Gastroesophageal sphincter (tissue), 4 donors: ENCODE measurements around the gene KPNA4. TPM values are rescaled to one million over a fixed set of nuclear protein-coding genes. Genes with fewer than 3 reads are reported as not detected.
"Not testable (repeated sequence)": the region's sequence is repeated elsewhere in the genome, so short reads cannot be mapped to it uniquely, and the experiment has no call there.

ENCODE experiments used
- ATAC-seq: fragments of 150-250 bp; one replicate; pipeline ENCODE4 v1.9.1; 2016; ENCODE audit warnings: mild to moderate bottlenecking, moderate library complexity
- H3K27ac ChIP-seq, 4 donors: fragments of 200-600 bp; sonication (generic) in 3 of 4; 1 replicate in 3 of 4; 2 replicates in 1 of 4; pipeline ENCODE4 v1.5.1; 2016 to 2019
- H3K27me3 ChIP-seq: fragments of 200-600 bp; sonication (generic); one replicate; pipeline ENCODE4 v1.5.1; 2019
- H3K36me3 ChIP-seq, 2 donors: fragments of 200-600 bp; sonication (generic); one replicate each; pipeline ENCODE4 v1.5.1; 2019; ENCODE audit warnings: control low read depth in 1 of 2
- H3K4me1 ChIP-seq, 3 donors: fragments of 200-600 bp; sonication (generic); 1 replicate in 2 of 3; 2 replicates in 1 of 3; pipeline ENCODE4 v1.5.1; 2016 to 2019; ENCODE audit warnings: control low read depth in 2 of 3
- H3K4me3 ChIP-seq, 2 donors: fragments of 200-600 bp; sonication (generic); one replicate each; pipeline ENCODE4 v1.5.1; 2019; ENCODE audit warnings: mild to moderate bottlenecking in 1 of 2, moderate library complexity in 1 of 2
- H3K9me3 ChIP-seq, 3 donors: fragments of 200-600 bp; sonication (generic); one replicate each; pipeline ENCODE4 v1.5.1; 2017 to 2019; ENCODE audit warnings: control low read depth in 2 of 3
- EP300 ChIP-seq: sonication (generic); formaldehyde crosslinking; IDR thresholded peaks from one replicate; pipeline ENCODE4 v1.6.1; 2017; ENCODE audit warnings: antibody characterized with exemption, mild to moderate bottlenecking
- POLR2A ChIP-seq, 2 donors: fragments of 450-650 bp; IDR thresholded peaks; one replicate each; pipeline ENCODE4 v1.6.1; 2017; ENCODE audit warnings: antibody characterized with exemption in 2 of 2, mild to moderate bottlenecking in 2 of 2, moderate library complexity in 1 of 2
- POLR2AphosphoS5 ChIP-seq: sonication (generic); formaldehyde crosslinking; IDR thresholded peaks from one replicate; pipeline ENCODE4 v1.6.1; 2017; ENCODE audit warnings: antibody characterized with exemption
- WGBS, 2 donors: methylation state at CpG; one replicate each; pipeline ENCODE4 v1.1.5; 2018; ENCODE audit warnings: low coverage in 1 of 2; 5-methylcytosine and 5-hydroxymethylcytosine counted together
- total RNA-seq, 4 donors: library from RNA; depleted of rRNA; stranded (reverse); fragments of >200 nt; gene quantifications; one replicate each; pipeline ENCODE4 v1.1.0, GENCODE V29; 2016
- TF ChIP-seq, protein P1 (sequence below), 4 experiments: fragments of 200-600 bp in 2 of 4; fragments of 450-650 bp in 2 of 4; sonication (generic) in 1 of 4; IDR thresholded peaks; one replicate each; pipeline ENCODE4 v1.5.1; 2017 to 2019; ENCODE audit warnings: antibody characterized with exemption in 4 of 4, mild to moderate bottlenecking in 2 of 4, moderate library complexity in 2 of 4

Gene KPNA4
- total RNA-seq, 4 donors from 2014 or later: 42.7 to 69.5 (median 55.6) TPM

DNA sequence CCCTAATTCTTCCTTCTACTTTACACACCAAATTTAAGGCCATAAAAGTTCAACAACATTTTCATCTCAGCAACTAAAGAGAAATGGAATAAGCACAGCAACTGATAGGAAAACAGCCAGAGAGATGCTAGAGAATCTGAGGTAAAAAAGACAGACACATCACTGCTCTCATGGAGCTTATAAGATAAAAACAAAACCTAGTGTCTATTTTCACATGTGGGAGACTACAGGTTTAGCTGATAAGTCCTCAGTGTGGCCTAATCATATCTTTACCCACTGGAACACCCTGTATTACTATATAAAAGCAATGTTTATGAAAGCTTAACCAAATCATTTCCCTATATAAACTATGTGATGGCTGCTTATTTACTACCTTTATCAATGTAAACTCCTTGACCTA is 33.0 kb downstream of the KPNA4 start:
- H3K36me3 ChIP-seq: peaks cover 0 to 72% of the 10 kb centered on the region in 2 donors
- no peak for ATAC-seq
- H3K9me3 ChIP-seq: no peaks in the 10 kb centered on the region
- no peaks in the 10 kb centered on the region for H3K4me1 ChIP-seq
- no peak overlapping the region for H3K4me3 ChIP-seq
- TF ChIP-seq POLR2AphosphoS5: no peak
- no peak for TF ChIP-seq POLR2A (IDR thresholded peaks at IDR 0.05)
- TF ChIP-seq, protein P1, sequence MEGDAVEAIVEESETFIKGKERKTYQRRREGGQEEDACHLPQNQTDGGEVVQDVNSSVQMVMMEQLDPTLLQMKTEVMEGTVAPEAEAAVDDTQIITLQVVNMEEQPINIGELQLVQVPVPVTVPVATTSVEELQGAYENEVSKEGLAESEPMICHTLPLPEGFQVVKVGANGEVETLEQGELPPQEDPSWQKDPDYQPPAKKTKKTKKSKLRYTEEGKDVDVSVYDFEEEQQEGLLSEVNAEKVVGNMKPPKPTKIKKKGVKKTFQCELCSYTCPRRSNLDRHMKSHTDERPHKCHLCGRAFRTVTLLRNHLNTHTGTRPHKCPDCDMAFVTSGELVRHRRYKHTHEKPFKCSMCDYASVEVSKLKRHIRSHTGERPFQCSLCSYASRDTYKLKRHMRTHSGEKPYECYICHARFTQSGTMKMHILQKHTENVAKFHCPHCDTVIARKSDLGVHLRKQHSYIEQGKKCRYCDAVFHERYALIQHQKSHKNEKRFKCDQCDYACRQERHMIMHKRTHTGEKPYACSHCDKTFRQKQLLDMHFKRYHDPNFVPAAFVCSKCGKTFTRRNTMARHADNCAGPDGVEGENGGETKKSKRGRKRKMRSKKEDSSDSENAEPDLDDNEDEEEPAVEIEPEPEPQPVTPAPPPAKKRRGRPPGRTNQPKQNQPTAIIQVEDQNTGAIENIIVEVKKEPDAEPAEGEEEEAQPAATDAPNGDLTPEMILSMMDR (IDR thresholded peaks at IDR 0.05): no peak
- no peak for TF ChIP-seq EP300
- no peak overlapping the region for H3K27ac ChIP-seq
- H3K27me3 ChIP-seq: no peaks in the 10 kb centered on the region

- H3K4me3 ChIP-seq: no peak overlapping the region
- TF ChIP-seq EP300 (no peak), POLR2AphosphoS5 (no peak), POLR2A (IDR thresholded peaks at IDR 0.05) (no peak)
- TF ChIP-seq, protein P1 (IDR thresholded peaks at IDR 0.05): no peak
- no peak overlapping the region for H3K27ac ChIP-seq
- ATAC-seq: no peak
- no peaks in the 10 kb centered on the region for H3K27me3 ChIP-seq
- no peaks in the 10 kb centered on the region for H3K4me1 ChIP-seq
- 80% methylated on average over 1 of the region's 1 CpG for WGBS, 2 donors
- H3K36me3 ChIP-seq: peaks cover 2 to 83% of the 10 kb centered on the region in 2 donors
- H3K9me3 ChIP-seq: no peaks in the 10 kb centered on the region
Observed at GRCh38 chr3:160531311-160531710, 34.1 kb downstream of the KPNA4 start.

- H3K4me3 ChIP-seq, H3K27ac ChIP-seq, H3K27me3 ChIP-seq, H3K4me1 ChIP-seq, ATAC-seq, H3K9me3 ChIP-seq: not testable (repeated sequence)
- H3K36me3 ChIP-seq: peaks cover 0 to 95% of the 10 kb centered on the region in 2 donors
- WGBS, 2 donors: 42% methylated on average over 2 of the region's 2 CpGs
Observed at GRCh38 chr3:160516391-160516790, 49.0 kb downstream of the KPNA4 start.

GRCh38 chr3:160501325-160501724 is 64.0 kb downstream of the KPNA4 start:
- no peak overlapping the region for H3K4me3 ChIP-seq
- 85 to 100% methylated on average over 3 of the region's 3 CpGs for WGBS, 2 donors
- no peaks in the 10 kb centered on the region for H3K9me3 ChIP-seq
- no peak for ATAC-seq
- peaks cover 9 to 79% of the 10 kb centered on the region in 2 donors for H3K36me3 ChIP-seq
- no peak overlapping the region for H3K27ac ChIP-seq
- no peaks in the 10 kb centered on the region for H3K4me1 ChIP-seq
- H3K27me3 ChIP-seq: no peaks in the 10 kb centered on the region
- no peak for TF ChIP-seq EP300
- TF ChIP-seq, protein P1 (IDR thresholded peaks at IDR 0.05): no peak
- TF ChIP-seq POLR2AphosphoS5: no peak
- no peak for TF ChIP-seq POLR2A (IDR thresholded peaks at IDR 0.05)

GRCh38 chr3:160498202-160498601 is 67.2 kb downstream of the KPNA4 start:
- Histone ChIP-seq H3K4me3 (no peak overlapping the region), H3K27me3 (no peaks in the 10 kb centered on the region), H3K36me3 (peaks cover 9 to 54% of the 10 kb centered on the region in 2 donors), H3K27ac (no peak overlapping the region), H3K4me1 (no peaks in the 10 kb centered on the region), H3K9me3 (no peaks in the 10 kb centered on the region)
- 100% methylated on average over 1 of the region's 1 CpG; no CpG with 5 or more reads in 1 of the 2 donors for WGBS, 2 donors
- ATAC-seq: no peak
- TF ChIP-seq EP300: no peak
- no peak for TF ChIP-seq POLR2AphosphoS5
- TF ChIP-seq, protein P1 (IDR thresholded peaks at IDR 0.05): no peak
- no peak for TF ChIP-seq POLR2A (IDR thresholded peaks at IDR 0.05)

DNA sequence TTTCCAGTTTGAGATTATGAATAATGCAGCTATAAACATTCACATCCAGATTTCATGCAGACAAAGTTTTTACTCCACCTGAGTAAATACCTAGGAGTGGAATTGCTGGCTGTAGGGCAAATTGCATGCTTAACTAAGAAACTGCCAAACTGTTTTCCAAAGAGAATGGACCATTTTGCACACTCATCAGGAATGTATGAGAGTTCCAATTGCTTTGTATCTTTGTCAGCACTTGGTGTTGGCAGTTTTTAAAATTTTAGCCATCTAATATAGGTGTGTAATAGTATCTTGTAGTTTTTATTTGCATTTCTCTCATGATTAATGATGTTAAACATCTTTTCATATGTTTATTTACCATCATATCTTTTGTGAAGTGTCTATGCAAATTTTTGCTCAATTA is 75.2 kb downstream of the KPNA4 start:
- Histone ChIP-seq H3K27me3 (no peaks in the 10 kb centered on the region), H3K9me3 (no peaks in the 10 kb centered on the region), H3K4me3 (no peak overlapping the region), H3K27ac (no peak overlapping the region), H3K4me1 (no peaks in the 10 kb centered on the region), H3K36me3 (no peaks in the 10 kb centered on the region)
- ATAC-seq: no peak
- TF ChIP-seq POLR2AphosphoS5 (no peak), EP300 (no peak), POLR2A (IDR thresholded peaks at IDR 0.05) (no peak)
- TF ChIP-seq, protein P1 (IDR thresholded peaks at IDR 0.05): no peak
